ENCODE measurements around the gene KRT17. TPM values are rescaled to one million over a fixed set of nuclear protein-coding genes. Genes with fewer than 3 reads are reported as not detected.

KRT17 gene
- total RNA-seq, 1 donor from 2014 or later: 14.8 TPM

DNA sequence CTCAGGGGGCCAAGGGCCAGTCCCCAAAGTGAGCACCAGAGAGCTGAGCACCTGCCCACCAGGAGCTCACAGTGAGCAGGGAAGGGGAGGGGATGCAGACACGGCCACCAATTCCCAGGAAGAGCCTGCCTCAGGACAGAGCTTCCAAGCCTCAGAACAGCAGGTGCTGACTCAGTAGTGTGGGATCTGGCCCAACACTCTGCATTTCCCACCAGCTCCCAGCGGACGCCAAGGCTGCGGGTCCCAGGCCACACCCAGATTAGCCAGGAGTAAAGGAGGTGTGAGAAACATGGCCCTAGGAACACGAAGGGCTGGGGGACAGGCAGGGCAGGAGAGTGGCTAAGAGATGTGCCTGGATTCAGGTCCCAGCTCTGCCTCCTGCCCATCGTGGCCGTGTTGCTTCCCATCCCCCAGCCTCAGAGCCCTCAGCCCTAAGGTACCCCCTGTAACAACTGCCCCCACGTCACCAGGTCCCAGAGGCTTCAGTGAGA lies 35.9 kb upstream of the KRT17 start:
- no peaks in the 10 kb centered on the region for H3K27me3 ChIP-seq

DNA sequence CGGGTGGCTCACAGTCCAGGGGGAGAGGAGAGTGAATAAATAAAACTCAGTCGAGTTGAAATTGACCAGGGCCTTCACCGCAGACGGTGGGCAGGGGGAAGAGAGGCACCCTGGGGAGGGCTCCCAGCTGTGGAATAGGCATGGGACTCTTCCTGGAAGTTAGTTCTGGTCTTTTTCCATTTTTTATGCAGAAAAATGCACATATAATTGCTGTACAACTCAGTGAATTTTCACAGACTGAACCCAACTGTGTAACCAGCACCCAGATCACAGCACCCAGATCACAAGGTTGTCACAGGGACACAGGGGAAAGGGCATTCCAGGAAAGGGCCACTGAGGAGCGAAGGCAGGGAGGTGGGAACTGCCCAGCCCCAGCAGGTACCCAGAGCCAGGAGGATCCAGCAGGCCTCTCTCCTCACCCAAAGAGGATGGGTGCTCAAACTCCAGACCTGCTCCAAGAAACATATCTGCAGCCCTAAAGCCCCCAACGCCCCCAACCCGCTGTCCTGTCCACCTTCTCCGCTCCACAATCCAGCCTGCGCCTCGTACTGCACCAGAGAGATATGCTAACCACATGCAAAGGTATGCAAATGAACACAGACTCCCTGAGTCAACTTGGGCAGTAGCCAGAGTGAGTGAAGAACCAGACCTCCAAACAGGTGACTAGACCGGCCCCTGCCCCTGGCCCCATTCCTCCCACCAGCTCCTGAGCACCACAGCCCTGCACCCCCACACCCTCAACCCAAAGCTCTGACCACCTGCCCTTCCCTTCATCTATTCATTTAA lies 35.2 kb upstream of the KRT17 start:
- H3K27ac ChIP-seq: no peak overlapping the region
- no peaks in the 10 kb centered on the region for H3K9me3 ChIP-seq
- no peak for DNase-seq (ENCODE audit: low spot score in 2 of 2)
- no peaks in the 10 kb centered on the region for H3K36me3 ChIP-seq
- TF ChIP-seq, protein P1, sequence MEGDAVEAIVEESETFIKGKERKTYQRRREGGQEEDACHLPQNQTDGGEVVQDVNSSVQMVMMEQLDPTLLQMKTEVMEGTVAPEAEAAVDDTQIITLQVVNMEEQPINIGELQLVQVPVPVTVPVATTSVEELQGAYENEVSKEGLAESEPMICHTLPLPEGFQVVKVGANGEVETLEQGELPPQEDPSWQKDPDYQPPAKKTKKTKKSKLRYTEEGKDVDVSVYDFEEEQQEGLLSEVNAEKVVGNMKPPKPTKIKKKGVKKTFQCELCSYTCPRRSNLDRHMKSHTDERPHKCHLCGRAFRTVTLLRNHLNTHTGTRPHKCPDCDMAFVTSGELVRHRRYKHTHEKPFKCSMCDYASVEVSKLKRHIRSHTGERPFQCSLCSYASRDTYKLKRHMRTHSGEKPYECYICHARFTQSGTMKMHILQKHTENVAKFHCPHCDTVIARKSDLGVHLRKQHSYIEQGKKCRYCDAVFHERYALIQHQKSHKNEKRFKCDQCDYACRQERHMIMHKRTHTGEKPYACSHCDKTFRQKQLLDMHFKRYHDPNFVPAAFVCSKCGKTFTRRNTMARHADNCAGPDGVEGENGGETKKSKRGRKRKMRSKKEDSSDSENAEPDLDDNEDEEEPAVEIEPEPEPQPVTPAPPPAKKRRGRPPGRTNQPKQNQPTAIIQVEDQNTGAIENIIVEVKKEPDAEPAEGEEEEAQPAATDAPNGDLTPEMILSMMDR (IDR thresholded peaks at IDR 0.05): no peak
- peaks cover 0 to 4% of the 10 kb centered on the region in 2 donors for H3K4me1 ChIP-seq
- H3K27me3 ChIP-seq: no peaks in the 10 kb centered on the region
- intact Hi-C loops (cut with DNase I): loop anchor here (10.0 kb wide), 1 partner anchor 1015 kb away; the partner anchor contains the start of gene SMARCE1
- H3K4me3 ChIP-seq: no peak overlapping the region

More for the DNA sequence above, 35.9 kb upstream of the KRT17 start:
- no peak overlapping the region for H3K4me3 ChIP-seq
- TF ChIP-seq, protein P1 (IDR thresholded peaks at IDR 0.05): no peak
- H3K27ac ChIP-seq: no peak overlapping the region
- intact Hi-C loops (cut with DNase I): loop anchor here (10.0 kb wide), 1 partner anchor 1015 kb away; the partner anchor contains the start of gene SMARCE1
- H3K36me3 ChIP-seq: no peaks in the 10 kb centered on the region
- H3K9me3 ChIP-seq: no peaks in the 10 kb centered on the region
- no peak for DNase-seq (ENCODE audit: low spot score in 2 of 2)
- H3K4me1 ChIP-seq: peaks cover 0 to 4% of the 10 kb centered on the region in 2 donors

DNA sequence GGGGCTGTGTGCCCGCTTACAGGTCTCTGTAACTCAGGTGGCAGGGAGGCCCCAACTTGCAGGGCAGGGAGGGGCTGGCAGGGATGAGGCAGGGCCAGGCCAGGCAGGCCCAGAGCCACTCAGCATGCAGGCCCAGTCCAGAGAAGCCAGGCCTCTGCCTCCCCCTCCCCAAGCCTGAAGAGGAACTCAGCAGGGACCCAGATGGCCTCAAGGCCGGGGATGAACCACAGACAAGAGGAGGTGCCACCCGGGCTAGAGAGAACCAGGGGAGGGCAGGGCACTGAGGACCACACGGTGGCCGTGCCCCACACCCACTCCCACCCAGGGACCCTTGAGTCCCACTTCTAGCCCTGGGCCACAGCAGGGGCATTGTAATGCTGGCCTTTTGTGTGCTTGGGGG lies 34.5 kb upstream of the KRT17 start:
- Histone ChIP-seq H3K27me3 (no peaks in the 10 kb centered on the region), H3K36me3 (no peaks in the 10 kb centered on the region), H3K9me3 (no peaks in the 10 kb centered on the region), H3K27ac (no peak overlapping the region), H3K4me1 (peaks cover 0 to 4% of the 10 kb centered on the region in 2 donors), H3K4me3 (no peak overlapping the region)
- DNase-seq (ENCODE audit: low spot score in 2 of 2): no peak
- TF ChIP-seq, protein P1 (IDR thresholded peaks at IDR 0.05): no peak
- intact Hi-C loops (cut with DNase I): no loop called here

DNA sequence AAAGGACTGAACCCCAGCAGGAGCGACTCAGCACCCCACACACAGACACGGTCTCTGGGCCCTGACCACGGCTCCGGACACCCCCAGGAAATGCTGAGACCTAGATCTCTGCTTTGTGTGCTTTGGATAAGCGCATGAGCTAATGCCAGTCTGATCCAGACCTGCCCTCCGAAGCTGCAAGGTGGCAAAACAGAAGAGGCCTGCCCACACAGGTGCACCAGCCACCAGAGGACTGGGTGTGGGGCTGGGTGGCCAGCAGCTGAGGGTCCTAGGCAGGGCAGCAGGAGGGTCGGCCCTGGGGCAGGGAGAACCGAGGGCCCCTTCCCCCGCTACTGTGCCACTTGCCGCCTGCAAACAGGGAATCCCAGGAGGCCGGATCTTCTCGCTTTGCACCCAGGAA lies 33.6 kb upstream of the KRT17 start:
- H3K4me3 ChIP-seq: no peak overlapping the region
- DNase-seq (ENCODE audit: low spot score in 2 of 2): no peak
- no peaks in the 10 kb centered on the region for H3K9me3 ChIP-seq
- no peaks in the 10 kb centered on the region for H3K36me3 ChIP-seq
- no peak overlapping the region for H3K27ac ChIP-seq
- TF ChIP-seq, protein P1 (IDR thresholded peaks at IDR 0.05): no peak
- peaks cover 0 to 4% of the 10 kb centered on the region in 2 donors for H3K4me1 ChIP-seq
- intact Hi-C loops (cut with DNase I): no loop called here
- H3K27me3 ChIP-seq: no peaks in the 10 kb centered on the region

DNA sequence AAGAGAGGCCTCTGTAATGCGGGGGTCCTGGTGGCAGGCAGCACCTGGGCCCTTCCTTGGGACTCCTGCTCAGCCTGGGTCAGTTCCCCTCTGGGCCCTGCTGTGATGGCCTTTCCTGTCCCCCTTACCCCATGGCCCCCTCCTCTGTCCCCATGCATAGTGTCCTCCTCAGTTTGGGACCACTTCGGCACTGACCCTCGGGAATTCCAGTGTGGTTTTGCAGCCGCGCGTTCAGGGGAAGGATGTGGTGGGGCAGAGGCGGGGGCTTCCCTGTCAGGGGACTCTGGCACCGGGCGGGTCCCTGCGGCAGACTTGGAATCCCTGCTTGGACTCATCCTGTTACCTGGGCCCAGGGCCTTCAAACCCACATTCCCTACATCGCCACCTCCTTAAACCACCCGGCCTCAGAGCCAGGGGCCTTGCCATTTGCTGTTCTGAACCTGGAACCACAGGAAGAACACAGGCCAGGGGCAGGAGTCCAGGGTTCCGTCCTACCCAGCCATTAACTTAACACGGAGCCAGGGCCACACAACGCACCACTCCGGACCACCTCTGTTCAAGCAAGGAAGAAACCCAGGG lies 32.9 kb upstream of the KRT17 start:
- peaks cover 0 to 4% of the 10 kb centered on the region in 2 donors for H3K4me1 ChIP-seq
- H3K9me3 ChIP-seq: no peaks in the 10 kb centered on the region
- TF ChIP-seq, protein P1 (IDR thresholded peaks at IDR 0.05): no peak
- intact Hi-C loops (cut with DNase I): no loop called here
- no peaks in the 10 kb centered on the region for H3K27me3 ChIP-seq
- H3K27ac ChIP-seq: no peak overlapping the region
- DNase-seq (ENCODE audit: low spot score in 2 of 2): no peak
- H3K4me3 ChIP-seq: no peak overlapping the region
- no peaks in the 10 kb centered on the region for H3K36me3 ChIP-seq
